IMR-90 (cell line): Measurements from ENCODE around the gene SAMD4B. TPM values are rescaled to one million over a fixed set of nuclear protein-coding genes. Genes with fewer than 3 reads are reported as not detected.

Source experiments
- ATAC-seq: fragments of 200-7000 bp; cut with Tn5 transposase; 2 replicates; pipeline ENCODE4 v1.9.1; 2020; ENCODE audit warnings: low read depth, mild to moderate bottlenecking, moderate library complexity
- BruUV-seq: library from RNA; stranded (reverse); fragments of 400-500 nt; replicated peaks from 2 replicates; lab custom pipeline; 2021; lab: Mats Ljungman, UMichigan
- CTCF ChIA-PET: fragments of 300-600 bp; formaldehyde crosslinking; extraction: SDS; loops from one replicate; lab custom pipeline; 2021; ENCODE audit warnings: antibody characterized with exemption; lab: Yijun Ruan, JAX
- POLR2A ChIA-PET: fragments of 300-600 bp; sonication (Branson Sonifier 250); formaldehyde crosslinking; loops from one replicate; lab custom pipeline; 2022; ENCODE audit warnings: antibody characterized with exemption; ENCODE audit not compliant: unreplicated experiment; lab: Charles Lee
- DNase-seq: peaks from one replicate; pipeline ENCODE4 v3.0.0; 2013
- H2AFZ ChIP-seq: replicated peaks from 2 replicates; pipeline ENCODE3; 2013; ENCODE audit warnings: low read length, mild to moderate bottlenecking; ENCODE audit not compliant: poor library complexity
- H2AK5ac ChIP-seq: 2 replicates; pipeline ENCODE4 v1.6.1; 2013; ENCODE audit warnings: low read depth, low read length, inconsistent platforms
- H2AK9ac ChIP-seq: replicated peaks from 2 replicates; pipeline ENCODE3; 2013; ENCODE audit warnings: mild to moderate bottlenecking, low read depth, low read length, moderate library complexity; ENCODE audit not compliant: poor library complexity
- H2BK120ac ChIP-seq: 2 replicates; pipeline ENCODE4 v1.6.1; 2013; ENCODE audit warnings: low read depth, low read length, inconsistent platforms
- H2BK15ac ChIP-seq: 3 replicates; pipeline ENCODE4 v1.6.1; 2013; ENCODE audit warnings: low read depth, low read length, inconsistent platforms
- H2BK20ac ChIP-seq: 2 replicates; pipeline ENCODE4 v1.6.1; 2013; ENCODE audit warnings: low read depth, mild to moderate bottlenecking, inconsistent platforms, low read length, moderate library complexity
- H2BK5ac ChIP-seq: 2 replicates; pipeline ENCODE4 v1.6.1; 2013; ENCODE audit warnings: mild to moderate bottlenecking, low read depth, low read length, inconsistent platforms; ENCODE audit not compliant: poor library complexity, severe bottlenecking
- H3K14ac ChIP-seq: replicated peaks from 2 replicates; pipeline ENCODE4 v1.6.1; 2013; ENCODE audit warnings: low read depth, low read length, inconsistent platforms
- H3K18ac ChIP-seq: 2 replicates; pipeline ENCODE4 v1.6.1; 2013; ENCODE audit warnings: low read depth, low read length, control low read depth
- H3K23ac ChIP-seq: 2 replicates; pipeline ENCODE4 v1.6.1; 2013; ENCODE audit warnings: low read depth, low read length, inconsistent platforms
- H3K27ac ChIP-seq: 2 replicates; pipeline ENCODE4 v1.5.1; 2013; ENCODE audit warnings: mild to moderate bottlenecking, control low read depth, low read length; ENCODE audit not compliant: insufficient read depth
- H3K27me3 ChIP-seq: 2 replicates; pipeline ENCODE4 v1.6.1; 2013; ENCODE audit warnings: low read length; ENCODE audit not compliant: control insufficient read depth, insufficient read depth
- H3K36me3 ChIP-seq: 2 replicates; pipeline ENCODE4 v1.6.1; 2013; ENCODE audit warnings: low read length, mixed read lengths; ENCODE audit not compliant: control insufficient read depth, insufficient read depth
- H3K4ac ChIP-seq: 2 replicates; pipeline ENCODE4 v1.6.1; 2013; ENCODE audit warnings: low read depth, low read length, inconsistent platforms
- H3K4me1 ChIP-seq: 2 replicates; pipeline ENCODE4 v1.6.1; 2013; ENCODE audit warnings: low read length, mixed read lengths; ENCODE audit not compliant: control insufficient read depth, insufficient read depth
- H3K4me2 ChIP-seq: 2 replicates; pipeline ENCODE4 v1.6.1; 2013; ENCODE audit warnings: low read depth, mild to moderate bottlenecking, control low read depth, low read length, moderate library complexity
- H3K4me3 ChIP-seq: 2 replicates; pipeline ENCODE4 v1.5.1; 2013; ENCODE audit warnings: low read depth, mild to moderate bottlenecking, control low read depth, low read length, moderate library complexity; ENCODE audit not compliant: insufficient read depth
- H3K56ac ChIP-seq: 2 replicates; pipeline ENCODE4 v1.6.1; 2013; ENCODE audit warnings: low read length, inconsistent platforms; ENCODE audit not compliant: insufficient read depth; ENCODE audit errors: extremely low read depth
- H3K79me1 ChIP-seq, 2 experiments: 2 replicates each; pipeline ENCODE4 v1.6.1; 2013; ENCODE audit warnings: low read length in 2 of 2, inconsistent platforms in 1 of 2, low read depth in 1 of 2
- H3K9ac ChIP-seq: 2 replicates; pipeline ENCODE4 v1.6.1; 2013; ENCODE audit warnings: low read depth, low read length, control low read depth
- H3K9me1 ChIP-seq: 2 replicates; pipeline ENCODE4 v1.6.1; 2013; ENCODE audit warnings: low read length, inconsistent platforms; ENCODE audit not compliant: insufficient read depth
- H3K9me3 ChIP-seq: 2 replicates; pipeline ENCODE4 v1.6.1; 2013; ENCODE audit warnings: low read length; ENCODE audit not compliant: control insufficient read depth, insufficient read depth
- H4K20me1 ChIP-seq: 2 replicates; pipeline ENCODE4 v1.6.1; 2013; ENCODE audit warnings: low read length, inconsistent platforms; ENCODE audit not compliant: insufficient read depth
- H4K5ac ChIP-seq: 2 replicates; pipeline ENCODE4 v1.6.1; 2013; ENCODE audit warnings: mild to moderate bottlenecking, low read depth, low read length, control low read depth
- H4K8ac ChIP-seq, 2 experiments: 2 replicates each; pipeline ENCODE4 v1.6.1; 2013; ENCODE audit warnings: low read depth in 2 of 2, low read length in 2 of 2, control low read depth in 1 of 2, inconsistent platforms in 1 of 2
- H4K91ac ChIP-seq: 2 replicates; pipeline ENCODE4 v1.6.1; 2013; ENCODE audit warnings: low read depth, low read length, inconsistent platforms; ENCODE audit not compliant: insufficient read depth
- RCOR1 ChIP-seq: IDR thresholded peaks from 2 replicates; pipeline ENCODE4 v1.6.1; 2012; ENCODE audit warnings: mild to moderate bottlenecking, low read length, improper control_type of control experiment; ENCODE audit not compliant: insufficient replicate concordance
- SMC3 ChIP-seq: fragments of 150-350 bp; IDR thresholded peaks from 2 replicates; pipeline ENCODE4 v1.6.1; 2016; ENCODE audit warnings: low read depth, mild to moderate bottlenecking, antibody characterized with exemption, low read length, moderate library complexity
- WGBS, 2 experiments: methylation state at CpG; one replicate each; pipeline versions ENCODE4 v1.1.5 to v1.1.7; 2013; ENCODE audit warnings: missing lambda C conversion rate in 2 of 2; ENCODE audit not compliant: insufficient read length in 1 of 2; ENCODE audit errors: extremely low coverage in 2 of 2; 5-methylcytosine and 5-hydroxymethylcytosine counted together
- dilution Hi-C: fragments of 300-500 bp; cut with HindIII; formaldehyde crosslinking; loops from one replicate; pipeline ENCODE4 v1.14.3; 2018; ENCODE audit warnings: low sequenced_read_pairs; ENCODE audit not compliant: unreplicated experiment
- in situ Hi-C: fragments of 300-500 bp; cut with MboI; formaldehyde crosslinking; loops from 3 replicates; pipeline ENCODE4 v1.14.3; 2019; ENCODE audit warnings: low sequenced_read_pairs, inconsistent platforms, mixed read lengths
- intact Hi-C: fragments of 100-400 bp; cut with micrococcal nuclease; formaldehyde crosslinking; loops from 2 replicates; pipeline ENCODE4 v1.10.0; 2022
- polyA plus RNA-seq, 3 experiments: library from polyadenylated mRNA; depleted of rRNA; stranded (reverse); fragments of >200 nt; gene quantifications; 2 replicates each; pipeline ENCODE4 v1.2.3, GENCODE V29; 2012; ENCODE audit warnings: low replicate concordance in 1 of 3
- total RNA-seq: library from RNA; depleted of rRNA; stranded (reverse); fragments of >200 nt; gene quantifications from 2 replicates; pipeline ENCODE4 v1.2.3, GENCODE V29; 2012

The SAMD4B gene
- total and polyA plus RNA-seq, 2 of the 4 experiments (the other 2 are of a cell fraction): 18.3 to 97.2 TPM

- H3K18ac ChIP-seq: no peak overlapping the region
- H3K27me3 ChIP-seq: peaks cover 6% of the 10 kb centered on the region; the same call in 1 of the 2 replicates
- no peak overlapping the region for H2BK5ac ChIP-seq
- intact Hi-C loops (no loop called here), in situ Hi-C loops (no loop called here), dilution Hi-C loops (no loop called here)
- no peak overlapping the region for H3K9ac ChIP-seq
- H2BK20ac ChIP-seq: no peak overlapping the region
- no peak overlapping the region for H2BK15ac ChIP-seq
- no peak overlapping the region for H3K4me2 ChIP-seq
- H4K20me1 ChIP-seq: no peaks in the 10 kb centered on the region
- H2AFZ ChIP-seq: peak overlapping the region; percentile 18
- no peak overlapping the region for H3K4ac ChIP-seq
- ChIA-PET CTCF (no interaction called here), POLR2A (no interaction called here)
- H2BK120ac ChIP-seq: no peak overlapping the region
- H3K4me1 ChIP-seq: no peaks in the 10 kb centered on the region
- H4K5ac ChIP-seq: no peak overlapping the region
- BruUV-seq: no TSS peak
- H4K8ac ChIP-seq: no peak overlapping the region
- no peak overlapping the region for H3K27ac ChIP-seq
- no peaks in the 10 kb centered on the region for H3K9me3 ChIP-seq
- H2AK5ac ChIP-seq: no peak overlapping the region
- no peak overlapping the region for H3K4me3 ChIP-seq
- TF ChIP-seq SMC3: no peak
- TF ChIP-seq RCOR1: no peak
- H4K91ac ChIP-seq: no peak overlapping the region
- H3K36me3 ChIP-seq: no peaks in the 10 kb centered on the region
- H3K56ac ChIP-seq: no peak overlapping the region
- H2AK9ac ChIP-seq: no peak overlapping the region
- no peak overlapping the region for H3K23ac ChIP-seq
- DNase-seq (no peak), ATAC-seq (no peak)
- no peaks in the 10 kb centered on the region for H3K9me1 ChIP-seq
- H3K14ac ChIP-seq: no peak overlapping the region
- no peaks in the 10 kb centered on the region; a peak in 1 of 4 replicates for H3K79me1 ChIP-seq
- WGBS, 2 experiments: no CpG with 5 or more reads among the region's 6 CpGs
Observed at GRCh38 chr19:39335168-39335548, 7.1 kb upstream of the SAMD4B start.
